SK-N-SH treated with all-trans-retinoic acid at 6 μM for 48 hours (cell line): ENCODE measurements around the gene NRXN3.

ENCODE experiments used
- ATAC-seq: fragments of 200-7000 bp; cut with Tn5 transposase; 3 replicates; pipeline ENCODE4 v1.9.1; 2020; ENCODE audit warnings: mild to moderate bottlenecking, moderate library complexity
- ARNTL ChIP-seq: fragments of 450-650 bp; formaldehyde crosslinking; IDR thresholded peaks from 2 replicates; pipeline ENCODE4 v1.5.0; 2020; ENCODE audit warnings: low read depth, mild to moderate bottlenecking, moderate library complexity, borderline replicate concordance
- BACH2 ChIP-seq: fragments of 250-450 bp; sonication (Bioruptor Pico); IDR thresholded peaks from 2 replicates; pipeline ENCODE4 v1.9.0; 2021; ENCODE audit warnings: mild to moderate bottlenecking, borderline replicate concordance
- CREB5 ChIP-seq: fragments of 250-450 bp; sonication (Bioruptor Pico); IDR thresholded peaks from 2 replicates; pipeline ENCODE4 v1.5.1; 2020; ENCODE audit warnings: low read depth, mild to moderate bottlenecking, moderate library complexity
- CSDC2 ChIP-seq: fragments of 250-450 bp; sonication (Bioruptor Pico); IDR thresholded peaks from 2 replicates; pipeline ENCODE4 v1.5.0; 2020; ENCODE audit warnings: mild to moderate bottlenecking, moderate library complexity
- CSRNP3 ChIP-seq: fragments of 250-450 bp; sonication (Bioruptor Pico); IDR thresholded peaks from 2 replicates; pipeline ENCODE4 v1.5.1; 2021; ENCODE audit warnings: mild to moderate bottlenecking, moderate library complexity
- GLIS3 ChIP-seq: fragments of 250-450 bp; sonication (Bioruptor Pico); IDR thresholded peaks from 2 replicates; pipeline ENCODE4 v1.5.0; 2020; ENCODE audit warnings: mild to moderate bottlenecking, moderate library complexity
- ISL1 ChIP-seq: fragments of 250-450 bp; sonication (Bioruptor Pico); IDR thresholded peaks from 2 replicates; pipeline ENCODE4 v2.1.2; 2022; ENCODE audit warnings: mild to moderate bottlenecking, moderate library complexity
- OSR1 ChIP-seq: fragments of 250-450 bp; sonication (Bioruptor Pico); IDR thresholded peaks from 2 replicates; pipeline ENCODE4 v1.8.0; 2022; ENCODE audit warnings: moderate library complexity, mild to moderate bottlenecking, inconsistent platforms
- PATZ1 ChIP-seq: fragments of 250-450 bp; sonication (Bioruptor Pico); IDR thresholded peaks from 2 replicates; pipeline ENCODE4 v1.8.0; 2020; ENCODE audit warnings: mild to moderate bottlenecking, moderate library complexity, borderline replicate concordance
- PPARA ChIP-seq: fragments of 250-450 bp; sonication (Bioruptor Pico); IDR thresholded peaks from 2 replicates; pipeline ENCODE4 v1.5.0; 2020; ENCODE audit warnings: mild to moderate bottlenecking, borderline replicate concordance
- RARB ChIP-seq: fragments of 250-450 bp; sonication (Bioruptor Pico); IDR thresholded peaks from 2 replicates; pipeline ENCODE4 v1.8.0; 2021; ENCODE audit warnings: mild to moderate bottlenecking, moderate library complexity
- SNAI2 ChIP-seq: fragments of 250-450 bp; sonication (Bioruptor Pico); IDR thresholded peaks from 2 replicates; pipeline ENCODE4 v1.5.0; 2020; ENCODE audit warnings: mild to moderate bottlenecking, moderate library complexity
- TCF4 ChIP-seq: fragments of 250-450 bp; sonication (Bioruptor Pico); IDR thresholded peaks from 2 replicates; pipeline ENCODE4 v1.8.0; 2021; ENCODE audit warnings: mild to moderate bottlenecking, moderate library complexity, borderline replicate concordance
- ZC3H10 ChIP-seq: fragments of 250-450 bp; sonication (Bioruptor Pico); IDR thresholded peaks from 2 replicates; pipeline ENCODE4 v1.5.1; 2021; ENCODE audit warnings: mild to moderate bottlenecking, moderate library complexity
- ZFP3 ChIP-seq: fragments of 250-450 bp; sonication (Bioruptor Pico); IDR thresholded peaks from 2 replicates; pipeline ENCODE4 v1.5.0; 2020; ENCODE audit warnings: mild to moderate bottlenecking, moderate library complexity
- ZFP30 ChIP-seq: fragments of 450-650 bp; formaldehyde crosslinking; IDR thresholded peaks from 2 replicates; pipeline ENCODE4 v1.5.0; 2022; ENCODE audit warnings: mild to moderate bottlenecking, moderate library complexity
- ZNF565 ChIP-seq: fragments of 450-650 bp; formaldehyde crosslinking; conservative IDR thresholded peaks from 2 replicates; pipeline ENCODE4 v1.5.0; 2020; ENCODE audit warnings: low read depth, mild to moderate bottlenecking, moderate library complexity
- ZNF70 ChIP-seq: fragments of 450-650 bp; formaldehyde crosslinking; IDR thresholded peaks from 2 replicates; pipeline ENCODE4 v1.5.0; 2020; ENCODE audit warnings: mild to moderate bottlenecking, moderate library complexity
- TF ChIP-seq, protein P1 (sequence below): fragments of 250-450 bp; sonication (Bioruptor Pico); IDR thresholded peaks from 2 replicates; pipeline ENCODE4 v1.8.0; 2021; ENCODE audit warnings: low read depth, mild to moderate bottlenecking, moderate library complexity, borderline replicate concordance

Gene NRXN3

DNA sequence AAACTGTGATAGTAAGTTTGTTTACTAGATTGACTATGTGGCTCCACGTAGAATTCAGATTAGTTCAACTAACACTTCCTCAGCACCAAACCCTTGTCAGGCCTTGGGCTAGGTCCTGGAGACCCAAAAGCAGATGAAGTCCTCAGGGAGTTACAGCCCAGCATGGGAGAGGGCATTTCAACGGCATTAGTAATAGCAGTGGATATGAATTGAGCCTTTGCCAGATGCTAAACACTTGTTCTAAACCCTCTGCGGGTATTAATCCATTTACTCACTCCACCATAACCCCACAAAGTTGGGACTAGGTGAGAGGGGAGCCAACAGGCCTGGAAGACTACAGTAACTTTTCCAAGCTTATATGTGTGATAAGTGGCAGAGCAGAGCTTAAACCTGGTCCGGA lies 1326.5 kb downstream of the NRXN3 start (continued):
- no peak for TF ChIP-seq CSDC2 (CRISPR knock-in tag)
- TF ChIP-seq CREB5 (CRISPR knock-in tag), result no peak
- no peak for TF ChIP-seq ZC3H10 (CRISPR knock-in tag)
- no peak for TF ChIP-seq ZNF70 (CRISPR knock-in tag)
- no peak for TF ChIP-seq PPARA (CRISPR knock-in tag)
- no peak for TF ChIP-seq ISL1 (CRISPR knock-in tag)
- no peak for TF ChIP-seq GLIS3 (CRISPR knock-in tag)

DNA sequence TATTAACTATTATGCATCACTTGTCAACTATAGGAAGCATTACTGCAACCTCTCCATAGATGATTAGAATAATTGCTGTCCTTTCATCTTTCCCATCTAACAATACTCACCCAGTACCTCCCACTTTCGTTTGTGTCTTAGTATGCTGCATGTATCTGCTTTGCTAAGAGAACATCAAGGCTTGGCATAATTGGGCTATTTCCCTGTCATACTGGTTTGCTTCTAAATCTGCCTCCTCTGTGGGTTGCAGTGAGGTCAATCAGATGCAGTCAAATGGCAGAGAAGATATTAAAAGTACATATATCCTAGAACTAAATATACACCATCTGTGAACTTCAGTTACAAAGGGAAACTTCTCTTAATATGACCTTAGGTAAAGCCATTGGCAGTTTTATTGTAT lies 1330.3 kb downstream of the NRXN3 start:
- no peak for ATAC-seq
- TF ChIP-seq SNAI2, result no peak
- TF ChIP-seq ARNTL (CRISPR knock-in tag), result no peak
- TF ChIP-seq PATZ1 (CRISPR knock-in tag), result no peak
- TF ChIP-seq TCF4 (CRISPR knock-in tag), result no peak
- no peak for TF ChIP-seq BACH2 (CRISPR knock-in tag)
- TF ChIP-seq CSDC2 (CRISPR knock-in tag), result no peak
- TF ChIP-seq CSRNP3 (CRISPR knock-in tag), result no peak
- TF ChIP-seq OSR1 (CRISPR knock-in tag), result no peak
- TF ChIP-seq, protein P1, sequence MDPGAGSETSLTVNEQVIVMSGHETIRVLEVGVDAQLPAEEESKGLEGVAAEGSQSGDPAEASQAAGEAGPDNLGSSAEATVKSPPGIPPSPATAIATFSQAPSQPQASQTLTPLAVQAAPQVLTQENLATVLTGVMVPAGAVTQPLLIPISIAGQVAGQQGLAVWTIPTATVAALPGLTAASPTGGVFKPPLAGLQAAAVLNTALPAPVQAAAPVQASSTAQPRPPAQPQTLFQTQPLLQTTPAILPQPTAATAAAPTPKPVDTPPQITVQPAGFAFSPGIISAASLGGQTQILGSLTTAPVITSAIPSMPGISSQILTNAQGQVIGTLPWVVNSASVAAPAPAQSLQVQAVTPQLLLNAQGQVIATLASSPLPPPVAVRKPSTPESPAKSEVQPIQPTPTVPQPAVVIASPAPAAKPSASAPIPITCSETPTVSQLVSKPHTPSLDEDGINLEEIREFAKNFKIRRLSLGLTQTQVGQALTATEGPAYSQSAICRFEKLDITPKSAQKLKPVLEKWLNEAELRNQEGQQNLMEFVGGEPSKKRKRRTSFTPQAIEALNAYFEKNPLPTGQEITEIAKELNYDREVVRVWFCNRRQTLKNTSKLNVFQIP (CRISPR knock-in tag), result no peak
- no peak for TF ChIP-seq PPARA (CRISPR knock-in tag)
- TF ChIP-seq ZFP30 (CRISPR knock-in tag), result no peak
- no peak for TF ChIP-seq ISL1 (CRISPR knock-in tag)
- TF ChIP-seq ZFP3 (CRISPR knock-in tag), result no peak
- TF ChIP-seq ZNF70 (CRISPR knock-in tag), result no peak
- no peak for TF ChIP-seq RARB
- no peak for TF ChIP-seq CREB5 (CRISPR knock-in tag)
- TF ChIP-seq ZNF565 (CRISPR knock-in tag), result no peak
- no peak for TF ChIP-seq ZC3H10 (CRISPR knock-in tag)

GRCh38 chr14:79502136-79502750 lies 1332.1 kb downstream of the NRXN3 start:
- TF ChIP-seq PPARA (CRISPR knock-in tag) (no peak), SNAI2 (no peak), ZNF565 (CRISPR knock-in tag) (no peak), ZFP3 (CRISPR knock-in tag) (no peak), RARB (no peak), ZNF70 (CRISPR knock-in tag) (no peak), BACH2 (CRISPR knock-in tag) (no peak)
- TF ChIP-seq, protein P1 (CRISPR knock-in tag), result no peak
- TF ChIP-seq, all 23 proteins: peak for 0
- ATAC-seq, result no peak
